Liver (tissue), 9 donors: Measurements from ENCODE around the gene PLXDC2. TPM values are rescaled to one million over a fixed set of nuclear protein-coding genes. Genes with fewer than 3 reads are reported as not detected.

Experiments
- DNase-seq: peaks from one replicate; pipeline ENCODE4 v3.0.0-alpha.2; 2017; ENCODE audit warnings: low spot score
- H3K27ac ChIP-seq, 2 donors: one replicate each; pipeline ENCODE4 v1.7.0; 2013; ENCODE audit warnings: inconsistent platforms in 2 of 2, low read length in 2 of 2, control low read depth in 1 of 2, low read depth in 1 of 2, mild to moderate bottlenecking in 1 of 2
- H3K27me3 ChIP-seq, 4 donors: one replicate each; pipeline versions ENCODE4 v1.6.1 to v1.7.0; 2013; ENCODE audit warnings: low read length in 3 of 4, inconsistent platforms in 1 of 4, mild to moderate bottlenecking in 1 of 4, moderate library complexity in 1 of 4; ENCODE audit not compliant: control insufficient read depth in 4 of 4, insufficient read depth in 4 of 4
- H3K36me3 ChIP-seq, 4 donors: one replicate each; pipeline versions ENCODE4 v1.6.1 to v1.7.0; 2013; ENCODE audit warnings: low read length in 3 of 4, mild to moderate bottlenecking in 3 of 4, low read depth in 1 of 4, moderate library complexity in 1 of 4; ENCODE audit not compliant: control insufficient read depth in 4 of 4, insufficient read depth in 3 of 4
- H3K4me1 ChIP-seq, 4 donors: one replicate each; pipeline versions ENCODE4 v1.6.1 to v1.7.0; 2013; ENCODE audit warnings: low read length in 3 of 4, mild to moderate bottlenecking in 3 of 4, moderate library complexity in 1 of 4; ENCODE audit not compliant: control insufficient read depth in 4 of 4, insufficient read depth in 4 of 4
- H3K4me3 ChIP-seq, 3 donors: one replicate each; pipeline versions ENCODE4 v1.6.1 to v1.7.0; 2013; ENCODE audit warnings: low read length in 3 of 3, control low read depth in 1 of 3, low read depth in 1 of 3, mild to moderate bottlenecking in 1 of 3
- H3K9ac ChIP-seq, 2 donors: one replicate each; pipeline ENCODE4 v1.7.0; 2013; ENCODE audit warnings: low read length in 2 of 2, mild to moderate bottlenecking in 2 of 2, moderate library complexity in 2 of 2, control low read depth in 1 of 2, low read depth in 1 of 2
- H3K9me3 ChIP-seq, 4 donors: one replicate each; pipeline versions ENCODE4 v1.6.1 to v1.7.0; 2013; ENCODE audit warnings: low read length in 3 of 4; ENCODE audit not compliant: control insufficient read depth in 4 of 4
- ATF3 ChIP-seq: IDR thresholded peaks from 2 replicates; pipeline ENCODE4 v1.6.1; 2016; ENCODE audit warnings: antibody characterized with exemption
- CTCF ChIP-seq: fragments of 150-350 bp; IDR thresholded peaks from 2 replicates; pipeline ENCODE4 v1.5.1; 2017; ENCODE audit warnings: improper control_type of control experiment, low read depth, low read length; ENCODE audit not compliant: missing input control
- FOXA1 ChIP-seq: IDR thresholded peaks from 2 replicates; pipeline ENCODE4 v1.6.1; 2016; ENCODE audit warnings: antibody characterized with exemption
- FOXA2 ChIP-seq: IDR thresholded peaks from 2 replicates; pipeline ENCODE4 v1.6.1; 2016; ENCODE audit warnings: antibody characterized with exemption
- GABPA ChIP-seq, 2 donors: IDR thresholded peaks in 1 of 2; conservative IDR thresholded peaks in 1 of 2; 2 replicates each; pipeline ENCODE4 v1.6.1; 2016; ENCODE audit warnings: antibody characterized with exemption in 2 of 2, mild to moderate bottlenecking in 1 of 2, moderate library complexity in 1 of 2
- HNF4G ChIP-seq: IDR thresholded peaks from 2 replicates; pipeline ENCODE4 v1.6.1; 2016; ENCODE audit warnings: antibody characterized with exemption
- JUND ChIP-seq, 2 donors: IDR thresholded peaks; 2 replicates each; pipeline ENCODE4 v1.6.1; 2016; ENCODE audit warnings: antibody characterized with exemption in 2 of 2
- MAX ChIP-seq: IDR thresholded peaks from 2 replicates; pipeline ENCODE4 v1.6.1; 2016; ENCODE audit warnings: antibody characterized with exemption
- NR2F2 ChIP-seq: IDR thresholded peaks from 2 replicates; pipeline ENCODE4 v1.6.1; 2016; ENCODE audit warnings: antibody characterized with exemption
- RAD21 ChIP-seq, 2 donors: IDR thresholded peaks; 2 replicates each; pipeline ENCODE4 v1.6.1; 2016; ENCODE audit warnings: antibody characterized with exemption in 2 of 2, mild to moderate bottlenecking in 2 of 2
- REST ChIP-seq: IDR thresholded peaks from 2 replicates; pipeline ENCODE4 v1.6.1; 2016; ENCODE audit warnings: antibody characterized with exemption, mild to moderate bottlenecking
- RXRA ChIP-seq, 2 donors: IDR thresholded peaks; 2 replicates each; pipeline ENCODE4 v1.6.1; 2017 to 2018; ENCODE audit warnings: antibody characterized with exemption in 2 of 2, mild to moderate bottlenecking in 1 of 2
- SP1 ChIP-seq: IDR thresholded peaks from 2 replicates; pipeline ENCODE4 v1.6.1; 2018; ENCODE audit warnings: antibody characterized with exemption, mild to moderate bottlenecking
- TAF1 ChIP-seq: conservative IDR thresholded peaks from 2 replicates; pipeline ENCODE4 v1.6.1; 2016; ENCODE audit warnings: antibody characterized with exemption, mild to moderate bottlenecking
- YY1 ChIP-seq: IDR thresholded peaks from 2 replicates; pipeline ENCODE4 v1.6.1; 2016; ENCODE audit warnings: antibody characterized with exemption, mild to moderate bottlenecking
- ZBTB33 ChIP-seq: IDR thresholded peaks from 2 replicates; pipeline ENCODE4 v1.6.1; 2016; ENCODE audit warnings: antibody characterized with exemption
- WGBS: extraction: QIAGEN DNeasy Blood & Tissue Kit; methylation state at CpG from one replicate; pipeline ENCODE4 v1.1.7; 2013; 5-methylcytosine and 5-hydroxymethylcytosine counted together
- polyA plus RNA-seq, 2 donors: library from polyadenylated mRNA; stranded (reverse) in 1 of 2; unstranded in 1 of 2; fragments of 200-250 nt in 1 of 2; fragments of >200 nt in 1 of 2; fragmentation: Nextera tagmentation in 1 of 2; extraction: Ambion mirVana in 1 of 2; gene quantifications; one replicate each; pipeline versions ENCODE4 v1.2.1 to v1.2.3, GENCODE V29; 2013 to 2015
- total RNA-seq, 2 donors: library from RNA; depleted of rRNA; stranded (reverse); fragments of >200 nt; gene quantifications; one replicate each; pipeline ENCODE4 v1.2.3, GENCODE V29; 2014
- donor health status: healthy.
- donor health status: healthy.
- donor health status: healthy.
- donor health status: healthy.
- donor health status: healthy.

The PLXDC2 gene
- total and polyA plus RNA-seq, 4 donors, result 1.4 to 5.1 (median 2.4) TPM

- no peaks in the 10 kb centered on the region for H3K36me3 ChIP-seq
- no peak overlapping the region for H3K4me3 ChIP-seq
- DNase-seq, result no peak
- H3K4me1 ChIP-seq, result peaks cover 0 to 3% (median 0%) of the 10 kb centered on the region in 4 donors
- H3K27ac ChIP-seq, result no peak overlapping the region
- no peak overlapping the region for H3K9ac ChIP-seq
- 35% methylated on average over 3 of the region's 3 CpGs for WGBS
- H3K9me3 ChIP-seq, result no peaks in the 10 kb centered on the region
- TF ChIP-seq GABPA (IDR thresholded peaks at IDR 0.05 in 1 of 2, conservative IDR thresholded peaks at IDR 0.05 in 1 of 2), result no peak
- no peaks in the 10 kb centered on the region for H3K27me3 ChIP-seq
Observed at GRCh38 chr10:20105236-20105635, 289.0 kb downstream of the PLXDC2 start.

GRCh38 chr10:20105931-20106330, 289.7 kb downstream of the PLXDC2 start:
- Histone ChIP-seq H3K36me3 (no peaks in the 10 kb centered on the region), H3K4me3 (no peak overlapping the region), H3K27me3 (no peaks in the 10 kb centered on the region), H3K9ac (no peak overlapping the region), H3K27ac (no peak overlapping the region), H3K9me3 (no peaks in the 10 kb centered on the region), H3K4me1 (peaks cover 0 to 3% (median 0%) of the 10 kb centered on the region in 4 donors)
- TF ChIP-seq SP1, result no peak
- TF ChIP-seq HNF4G, result no peak
- no peak for TF ChIP-seq RAD21 (IDR thresholded peaks at IDR 0.05)
- DNase-seq, result no peak
- WGBS, result 93% methylated on average over 1 of the region's 1 CpG

- Histone ChIP-seq H3K9me3 (no peaks in the 10 kb centered on the region), H3K36me3 (no peaks in the 10 kb centered on the region), H3K4me1 (peaks cover 0 to 3% (median 0%) of the 10 kb centered on the region in 4 donors), H3K27me3 (no peaks in the 10 kb centered on the region), H3K9ac (no peak overlapping the region), H3K4me3 (no peak overlapping the region), H3K27ac (no peak overlapping the region)
- 95% methylated on average over 4 of the region's 4 CpGs for WGBS
- TF ChIP-seq JUND (IDR thresholded peaks at IDR 0.05) (no peak), FOXA1 (no peak), RAD21 (IDR thresholded peaks at IDR 0.05) (no peak), TAF1 (no peak), MAX (no peak), SP1 (no peak), ZBTB33 (no peak), ATF3 (no peak), YY1 (no peak), FOXA2 (no peak), NR2F2 (no peak), HNF4G (no peak), REST (no peak), GABPA (IDR thresholded peaks at IDR 0.05 in 1 of 2, conservative IDR thresholded peaks at IDR 0.05 in 1 of 2) (no peak), CTCF (no peak), RXRA (IDR thresholded peaks at IDR 0.05) (no peak)
- no peak for DNase-seq
Observed at GRCh38 chr10:20108021-20108420, 291.8 kb downstream of the PLXDC2 start.
